PC-9 (cell line): Measurements from ENCODE around the gene HPDL.

Experiments used
- EZH2 ChIP-seq: fragments of 200-600 bp; sonication (generic); IDR thresholded peaks from 2 replicates; pipeline ENCODE4 v1.8.0; 2017; ENCODE audit warnings: antibody characterized with exemption, low read depth
- TF ChIP-seq, protein P1 (sequence below): fragments of 200-600 bp; sonication (generic); conservative IDR thresholded peaks from 2 replicates; pipeline ENCODE4 v1.6.1; 2017; ENCODE audit warnings: mixed run types, antibody characterized with exemption, mild to moderate bottlenecking, moderate library complexity

DNA sequence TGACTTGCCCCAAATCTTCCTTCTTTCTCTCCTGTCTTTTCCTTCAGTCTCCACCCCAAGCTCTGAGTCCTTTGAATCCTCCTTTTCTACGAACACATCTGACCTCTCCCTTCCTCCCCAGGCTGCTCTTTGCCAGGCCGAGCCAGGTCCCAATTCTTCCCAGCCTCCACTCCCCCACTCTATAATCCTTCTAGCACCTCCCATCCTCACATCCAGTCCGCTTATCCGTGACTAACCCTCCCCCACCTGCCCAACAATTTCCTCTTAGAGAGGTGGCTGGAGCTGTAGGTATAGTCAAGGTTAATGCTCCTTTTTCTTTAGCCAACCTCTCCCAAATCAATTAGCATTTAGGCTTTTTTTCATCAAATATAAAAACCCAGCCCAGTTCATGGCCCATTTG lies 9.5 kb upstream of the HPDL start:
- TF ChIP-seq, protein P1, sequence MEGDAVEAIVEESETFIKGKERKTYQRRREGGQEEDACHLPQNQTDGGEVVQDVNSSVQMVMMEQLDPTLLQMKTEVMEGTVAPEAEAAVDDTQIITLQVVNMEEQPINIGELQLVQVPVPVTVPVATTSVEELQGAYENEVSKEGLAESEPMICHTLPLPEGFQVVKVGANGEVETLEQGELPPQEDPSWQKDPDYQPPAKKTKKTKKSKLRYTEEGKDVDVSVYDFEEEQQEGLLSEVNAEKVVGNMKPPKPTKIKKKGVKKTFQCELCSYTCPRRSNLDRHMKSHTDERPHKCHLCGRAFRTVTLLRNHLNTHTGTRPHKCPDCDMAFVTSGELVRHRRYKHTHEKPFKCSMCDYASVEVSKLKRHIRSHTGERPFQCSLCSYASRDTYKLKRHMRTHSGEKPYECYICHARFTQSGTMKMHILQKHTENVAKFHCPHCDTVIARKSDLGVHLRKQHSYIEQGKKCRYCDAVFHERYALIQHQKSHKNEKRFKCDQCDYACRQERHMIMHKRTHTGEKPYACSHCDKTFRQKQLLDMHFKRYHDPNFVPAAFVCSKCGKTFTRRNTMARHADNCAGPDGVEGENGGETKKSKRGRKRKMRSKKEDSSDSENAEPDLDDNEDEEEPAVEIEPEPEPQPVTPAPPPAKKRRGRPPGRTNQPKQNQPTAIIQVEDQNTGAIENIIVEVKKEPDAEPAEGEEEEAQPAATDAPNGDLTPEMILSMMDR = no peak
- no peak for TF ChIP-seq EZH2
